ENCODE data around the gene DPP6.

The DPP6 gene

GRCh38 chr7:154777023-154777422 is 724.8 kb downstream of the DPP6 start:
- DNase-seq = no peak

DNA sequence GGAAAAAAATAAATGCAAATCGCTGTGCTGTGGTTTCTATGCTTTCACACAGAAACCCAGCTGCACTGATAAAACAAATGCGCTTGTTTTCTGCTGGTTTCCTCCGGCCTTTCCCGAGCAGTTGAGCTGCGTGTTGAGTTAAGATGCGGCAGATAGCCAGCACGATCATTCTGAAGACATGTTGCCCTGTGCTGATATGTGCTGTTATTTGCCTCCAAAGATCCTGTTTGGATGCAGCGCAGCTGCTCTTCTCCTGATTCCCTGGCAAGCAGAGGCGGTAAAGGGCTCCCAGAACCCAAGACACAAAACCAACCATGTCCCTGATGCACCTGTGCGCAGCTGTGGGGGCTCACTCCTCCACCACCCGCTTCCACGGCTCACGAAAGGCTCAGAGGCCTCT is 725.3 kb downstream of the DPP6 start:
- DNase-seq = no peak

- no peak for DNase-seq
Measured at GRCh38 chr7:154777908-154778307, 725.7 kb downstream of the DPP6 start.

DNA sequence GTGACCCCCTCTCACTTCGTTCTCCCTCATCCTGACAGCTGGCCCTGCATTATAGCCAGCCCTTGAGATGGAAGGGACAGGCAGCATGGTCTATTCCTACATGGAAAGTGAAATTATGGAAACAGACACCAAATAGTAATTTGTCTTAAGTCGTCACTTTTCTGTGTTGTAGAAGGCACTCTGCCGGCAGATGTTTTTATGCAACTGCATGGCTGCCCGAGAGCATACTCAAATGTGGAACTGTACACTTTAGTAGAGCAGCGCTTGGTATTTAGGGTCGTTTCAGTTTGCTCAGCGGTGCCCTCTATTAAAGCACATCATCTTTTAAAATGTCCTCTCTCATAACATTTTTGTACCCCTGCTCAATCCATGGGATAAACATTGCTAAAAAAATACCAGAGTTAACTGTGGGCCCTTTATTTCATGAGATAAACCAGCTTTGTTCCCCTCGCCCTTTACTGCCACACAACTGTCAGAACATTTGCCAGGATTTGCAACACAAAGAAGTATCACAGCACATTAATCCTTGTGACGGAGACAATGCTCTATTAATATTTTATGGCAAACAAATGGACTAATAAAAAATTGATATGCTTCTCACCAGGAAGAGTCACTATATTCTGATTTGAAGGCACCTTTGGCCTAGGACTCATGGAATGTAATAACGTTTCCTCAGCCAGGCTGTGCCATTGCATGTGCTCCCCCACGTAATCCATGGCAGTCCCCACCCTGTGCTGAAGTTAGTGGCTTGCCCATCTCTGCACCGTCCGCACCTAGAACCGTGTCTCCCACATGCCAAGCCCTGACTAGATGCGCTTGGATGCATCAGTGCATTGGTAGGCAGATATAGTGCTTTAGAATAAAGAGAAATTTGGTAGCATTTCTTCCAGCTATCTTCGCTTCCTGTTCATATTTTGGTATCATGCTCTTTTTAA is 729.4 kb downstream of the DPP6 start:
- no peak for DNase-seq

DNA sequence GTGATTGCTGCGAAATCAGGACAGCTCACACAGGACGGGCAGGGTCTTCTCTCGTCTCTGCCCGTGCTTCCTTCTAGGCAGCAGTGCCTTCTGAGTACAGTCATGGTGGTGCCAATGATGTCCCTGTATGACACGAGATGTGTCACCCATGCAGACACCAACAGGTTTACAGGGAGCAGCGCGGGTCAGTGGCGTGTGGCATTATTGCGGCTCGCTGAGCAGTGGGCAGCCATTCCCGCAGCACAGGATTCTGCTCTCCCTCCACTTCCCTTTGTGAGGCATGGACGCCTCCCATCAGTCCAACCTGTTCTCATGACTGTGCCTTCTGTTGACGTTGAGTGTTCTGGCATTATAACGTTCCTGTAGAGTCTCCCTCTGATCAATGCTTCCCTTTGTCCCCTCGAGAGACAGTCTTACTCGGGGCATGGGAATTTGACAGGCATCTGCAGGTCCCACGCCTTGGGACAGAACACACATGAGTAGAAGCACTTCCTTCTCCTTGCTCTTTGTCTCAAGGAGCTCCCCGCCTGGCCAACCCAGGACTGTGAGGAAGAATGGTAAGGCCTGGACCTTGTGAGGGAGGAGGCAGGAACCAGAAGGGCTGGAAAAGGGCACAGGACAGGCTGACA is 731.2 kb downstream of the DPP6 start:
- no peak for DNase-seq

DNA sequence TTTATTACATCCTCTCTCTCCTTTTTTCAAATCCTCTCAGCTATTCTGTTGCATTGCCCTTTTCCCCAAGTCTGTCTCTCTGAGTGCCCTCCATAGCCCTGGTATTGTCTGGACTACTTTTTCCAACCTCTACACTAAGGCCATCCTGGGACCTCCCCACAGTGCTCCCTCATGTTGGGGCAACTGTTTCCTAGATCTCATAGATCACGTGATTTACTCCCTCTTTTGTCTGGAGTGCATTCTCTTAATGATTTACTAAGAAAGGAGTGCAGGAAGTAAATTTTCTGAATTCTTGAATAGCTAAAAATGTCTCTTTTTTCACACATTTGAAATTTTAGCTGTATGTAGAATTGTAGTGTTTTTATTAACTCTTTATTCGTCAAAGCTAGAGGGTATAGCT is 733.7 kb downstream of the DPP6 start:
- DNase-seq = no peak

DNA sequence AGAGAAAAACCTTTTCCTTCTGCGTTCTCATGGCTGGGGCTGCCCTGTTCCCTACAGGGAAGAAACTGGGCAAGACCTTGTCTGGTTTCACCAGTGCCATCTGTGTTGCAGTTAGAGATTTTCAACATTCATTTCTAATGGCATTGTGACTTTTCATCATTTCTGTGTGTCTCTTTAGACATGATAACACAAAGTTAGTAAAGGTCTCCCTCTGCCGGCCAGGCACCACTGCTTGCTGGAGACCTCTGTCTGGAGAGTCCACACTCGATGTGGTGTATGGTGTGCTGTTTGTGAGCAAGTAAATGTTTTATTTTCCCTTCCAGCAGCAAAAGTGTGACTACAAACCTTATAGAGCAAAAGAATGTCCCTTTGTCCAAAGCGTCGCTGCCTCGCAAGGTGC is 737.2 kb downstream of the DPP6 start:
- DNase-seq = no peak

DNA sequence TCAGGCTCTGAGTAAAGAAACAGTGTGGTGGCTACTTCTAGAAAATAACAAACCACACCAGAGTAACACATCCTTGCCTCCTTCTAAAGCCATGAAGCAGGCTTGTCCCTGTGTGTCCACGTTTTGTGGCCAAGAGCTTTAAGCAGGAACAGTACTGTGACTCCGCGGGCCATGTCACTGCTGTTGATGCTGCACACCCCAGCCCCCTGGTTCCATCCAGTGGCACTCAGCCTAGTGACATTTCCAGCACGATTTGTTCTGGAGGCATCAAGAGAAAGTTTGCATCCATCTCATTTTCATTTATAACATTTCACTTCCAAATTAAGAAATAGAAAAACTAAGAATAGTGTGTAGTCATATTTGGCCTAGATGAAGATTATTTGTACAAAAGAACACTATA is 739.4 kb downstream of the DPP6 start:
- no peak for DNase-seq

DNA sequence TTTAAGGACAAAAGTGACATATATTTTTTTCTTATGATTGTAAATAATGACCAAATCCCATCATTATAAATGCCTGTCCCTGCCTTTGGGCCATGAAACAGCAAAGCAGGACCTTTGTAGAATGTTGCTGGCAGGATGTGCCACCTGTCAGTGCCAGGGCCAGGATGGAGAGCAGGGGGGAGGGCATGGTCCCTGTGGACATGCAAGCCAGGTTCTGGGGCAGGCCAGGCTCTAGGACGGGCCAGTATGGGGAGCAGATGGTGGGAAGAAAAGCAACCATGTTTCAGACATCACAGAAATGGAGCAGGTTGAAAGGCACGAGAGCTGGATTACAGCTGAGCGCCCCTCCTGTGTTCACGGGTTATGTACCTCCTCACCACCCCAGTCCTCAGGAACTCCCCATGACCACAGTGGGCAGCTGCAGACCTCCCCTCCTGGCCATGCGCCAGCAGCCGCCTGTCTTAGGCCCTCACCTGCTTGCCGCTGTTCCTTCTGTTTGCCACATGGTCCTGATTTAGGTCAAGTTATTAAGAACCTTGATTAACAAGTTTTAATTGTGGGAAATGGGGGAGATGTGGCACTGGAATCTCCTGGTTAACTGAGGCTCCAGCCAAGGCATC is 740.3 kb downstream of the DPP6 start:
- no peak for DNase-seq

GRCh38 chr7:154794147-154794780 is 742.1 kb downstream of the DPP6 start:
- DNase-seq = no peak

GRCh38 chr7:154795014-154795413 is 742.8 kb downstream of the DPP6 start:
- DNase-seq = no peak

- no peak for DNase-seq
Measured at GRCh38 chr7:154795437-154795836, 743.2 kb downstream of the DPP6 start.

DNA sequence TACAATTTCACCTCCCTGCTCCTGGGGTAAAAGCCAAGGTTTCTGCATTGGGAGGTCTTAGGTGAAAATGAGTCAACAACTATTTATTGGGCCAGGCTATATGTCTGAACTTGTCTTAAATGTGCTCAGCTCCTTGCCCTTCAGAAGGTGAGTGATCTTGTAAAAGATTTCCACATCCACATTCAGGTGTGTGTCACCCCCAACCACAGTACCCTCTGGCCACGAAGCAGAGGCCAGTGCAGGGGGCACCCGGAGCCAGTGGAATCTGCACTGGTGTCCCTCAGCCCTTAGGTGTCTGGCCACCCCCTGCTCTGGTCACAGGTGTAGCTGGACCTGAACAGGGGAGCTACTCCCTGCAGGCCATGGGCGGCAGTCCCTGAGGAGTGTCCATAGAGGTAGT is 752.3 kb downstream of the DPP6 start:
- no peak for DNase-seq

DNA sequence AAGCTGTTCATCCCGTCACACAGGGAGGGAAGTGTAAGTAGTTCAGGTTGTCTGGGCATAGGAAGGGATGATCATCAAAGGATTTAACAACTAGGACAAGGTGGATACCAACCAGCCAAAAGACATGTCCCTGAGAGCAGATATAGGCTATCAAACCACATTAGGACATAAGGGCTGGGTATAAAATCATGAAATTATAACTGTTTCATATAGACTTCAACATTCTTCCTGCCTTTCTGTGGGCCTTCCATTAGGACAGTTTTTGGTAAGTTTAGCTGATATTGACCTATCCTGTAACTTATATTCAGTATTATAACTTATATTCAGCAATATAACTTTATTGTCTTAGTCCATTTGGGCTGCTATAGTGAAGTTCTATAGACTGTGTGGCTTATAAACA is 759.8 kb downstream of the DPP6 start:
- no peak for DNase-seq

GRCh38 chr7:154817224-154817896 is 765.2 kb downstream of the DPP6 start:
- no peak for DNase-seq

- no peak for DNase-seq
Measured at GRCh38 chr7:154827007-154827406, 774.8 kb downstream of the DPP6 start.

DNA sequence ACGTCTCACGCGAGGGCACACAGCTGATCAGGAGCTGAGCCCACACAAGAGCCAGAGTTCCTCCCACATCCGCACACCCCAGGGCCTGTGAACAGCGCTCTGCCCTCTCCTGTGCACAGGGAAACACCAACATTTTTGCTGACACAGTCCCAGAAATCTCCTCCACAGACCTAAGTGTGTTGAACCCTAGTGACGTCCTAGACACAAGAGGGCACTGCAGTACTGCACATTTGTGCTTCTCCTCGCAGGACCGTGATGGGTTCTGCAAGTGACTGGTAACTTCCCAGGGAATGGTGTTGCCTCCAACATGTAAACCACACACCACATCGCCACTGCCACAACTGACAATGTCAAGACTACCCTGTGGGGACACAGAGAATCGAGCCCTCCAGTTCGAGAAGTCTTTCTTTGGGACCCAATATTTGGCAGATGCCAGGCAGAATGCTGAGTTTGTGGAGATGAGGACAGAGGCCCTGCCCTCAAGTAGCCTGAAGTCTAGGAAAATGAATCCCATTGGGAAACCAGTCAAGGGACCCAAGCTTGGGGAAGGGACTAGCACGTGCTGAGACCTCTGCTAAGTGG is 780.5 kb downstream of the DPP6 start:
- peak; percentile 1 for DNase-seq

DNA sequence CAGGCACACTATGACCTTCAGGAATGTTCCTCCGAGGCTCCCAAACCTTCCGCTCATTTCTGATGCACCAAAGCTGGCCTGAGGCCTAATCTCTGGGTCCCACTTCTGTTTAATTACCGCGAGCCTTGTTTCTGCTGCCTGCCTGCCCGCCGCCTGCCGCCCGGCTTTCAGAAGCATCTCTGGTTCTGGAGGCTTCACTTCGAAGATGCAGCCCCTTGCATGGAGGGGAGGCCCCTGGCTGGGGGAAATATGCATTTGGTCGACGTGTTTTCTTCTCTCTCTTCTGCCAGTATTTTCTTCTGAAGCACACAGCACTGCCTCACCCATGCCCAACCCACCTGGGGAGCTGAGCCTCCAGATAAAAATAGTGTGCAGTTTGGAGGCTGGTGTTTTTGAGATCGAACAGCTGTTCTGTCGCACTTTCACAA is 783.8 kb downstream of the DPP6 start:
- no peak for DNase-seq

DNA sequence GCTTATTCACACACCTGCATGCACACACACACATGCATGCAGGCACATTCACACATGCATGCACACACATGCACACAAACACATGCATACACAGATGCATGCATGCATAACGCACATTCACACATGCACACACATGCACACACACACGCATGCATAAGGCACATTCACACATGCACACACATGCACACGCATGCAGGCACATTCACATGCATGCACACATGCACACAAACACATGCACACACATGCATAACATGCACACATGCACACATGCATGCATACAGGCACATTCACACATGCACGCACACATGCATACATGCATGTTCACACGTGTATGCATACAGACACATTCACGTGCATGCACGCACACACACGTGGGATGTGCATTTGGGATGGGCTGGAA is 784.9 kb downstream of the DPP6 start:
- no peak for DNase-seq

DNA sequence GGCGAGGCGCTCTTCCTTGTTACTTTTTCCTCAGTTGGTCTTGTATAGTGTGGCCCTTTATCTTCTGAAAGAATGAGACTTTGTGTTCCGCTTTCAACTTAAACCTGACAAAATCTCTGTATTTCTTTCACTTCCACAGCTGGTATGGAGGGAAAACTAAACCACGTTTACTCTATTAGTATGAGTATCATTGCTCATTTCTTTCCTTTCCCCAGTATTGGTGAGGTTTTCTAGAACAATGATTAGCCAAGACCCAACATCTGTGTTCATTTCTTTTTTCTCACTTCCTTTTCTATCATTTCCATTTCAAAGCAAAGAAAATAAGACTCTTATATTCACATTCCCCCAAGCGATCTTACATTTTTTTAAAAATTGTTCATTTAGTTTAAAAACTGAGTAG is 785.4 kb downstream of the DPP6 start:
- no peak for DNase-seq

GRCh38 chr7:154840086-154840485 is 787.9 kb downstream of the DPP6 start:
- DNase-seq = no peak

GRCh38 chr7:154841731-154842331 is 789.6 kb downstream of the DPP6 start:
- no peak for DNase-seq

Data from fibroblast of skin of back (primary cell).